SK-N-SH treated with all-trans-retinoic acid at 6 μM for 48 hours (cell line): ENCODE results near the gene SACS.

Experiments
- ARNTL ChIP-seq: fragments of 450-650 bp; formaldehyde crosslinking; IDR thresholded peaks from 2 replicates; pipeline ENCODE4 v1.5.0; 2020; ENCODE audit warnings: low read depth, mild to moderate bottlenecking, moderate library complexity, borderline replicate concordance
- BACH2 ChIP-seq: fragments of 250-450 bp; sonication (Bioruptor Pico); IDR thresholded peaks from 2 replicates; pipeline ENCODE4 v1.9.0; 2021; ENCODE audit warnings: mild to moderate bottlenecking, borderline replicate concordance
- CSDC2 ChIP-seq: fragments of 250-450 bp; sonication (Bioruptor Pico); IDR thresholded peaks from 2 replicates; pipeline ENCODE4 v1.5.0; 2020; ENCODE audit warnings: mild to moderate bottlenecking, moderate library complexity
- ESRRG ChIP-seq: fragments of 250-450 bp; sonication (Bioruptor Pico); IDR thresholded peaks from 2 replicates; pipeline ENCODE4 v1.6.1; 2021; ENCODE audit warnings: mild to moderate bottlenecking
- GLIS3 ChIP-seq: fragments of 250-450 bp; sonication (Bioruptor Pico); IDR thresholded peaks from 2 replicates; pipeline ENCODE4 v1.5.0; 2020; ENCODE audit warnings: mild to moderate bottlenecking, moderate library complexity
- ISL1 ChIP-seq: fragments of 250-450 bp; sonication (Bioruptor Pico); IDR thresholded peaks from 2 replicates; pipeline ENCODE4 v2.1.2; 2022; ENCODE audit warnings: mild to moderate bottlenecking, moderate library complexity
- OSR1 ChIP-seq: fragments of 250-450 bp; sonication (Bioruptor Pico); IDR thresholded peaks from 2 replicates; pipeline ENCODE4 v1.8.0; 2022; ENCODE audit warnings: moderate library complexity, mild to moderate bottlenecking, inconsistent platforms
- PATZ1 ChIP-seq: fragments of 250-450 bp; sonication (Bioruptor Pico); IDR thresholded peaks from 2 replicates; pipeline ENCODE4 v1.8.0; 2020; ENCODE audit warnings: mild to moderate bottlenecking, moderate library complexity, borderline replicate concordance
- PPARA ChIP-seq: fragments of 250-450 bp; sonication (Bioruptor Pico); IDR thresholded peaks from 2 replicates; pipeline ENCODE4 v1.5.0; 2020; ENCODE audit warnings: mild to moderate bottlenecking, borderline replicate concordance
- RARB ChIP-seq: fragments of 250-450 bp; sonication (Bioruptor Pico); IDR thresholded peaks from 2 replicates; pipeline ENCODE4 v1.8.0; 2021; ENCODE audit warnings: mild to moderate bottlenecking, moderate library complexity
- TOX ChIP-seq: fragments of 250-450 bp; sonication (Bioruptor Pico); IDR thresholded peaks from 2 replicates; pipeline ENCODE4 v1.8.0; 2021; ENCODE audit warnings: mild to moderate bottlenecking, moderate library complexity, borderline replicate concordance
- ZFP30 ChIP-seq: fragments of 450-650 bp; formaldehyde crosslinking; IDR thresholded peaks from 2 replicates; pipeline ENCODE4 v1.5.0; 2022; ENCODE audit warnings: mild to moderate bottlenecking, moderate library complexity
- ZNF565 ChIP-seq: fragments of 450-650 bp; formaldehyde crosslinking; conservative IDR thresholded peaks from 2 replicates; pipeline ENCODE4 v1.5.0; 2020; ENCODE audit warnings: low read depth, mild to moderate bottlenecking, moderate library complexity
- ZNF8 ChIP-seq: fragments of 450-650 bp; formaldehyde crosslinking; IDR thresholded peaks from 2 replicates; pipeline ENCODE4 v1.5.0; 2020; ENCODE audit warnings: mild to moderate bottlenecking, moderate library complexity

- TF ChIP-seq ZFP30 (CRISPR knock-in tag) (no peak), ZNF565 (CRISPR knock-in tag) (no peak), ESRRG (no peak), CSDC2 (CRISPR knock-in tag) (no peak), ZNF8 (CRISPR knock-in tag) (no peak), GLIS3 (CRISPR knock-in tag) (no peak), TOX (no peak), RARB (CRISPR knock-in tag) (no peak), PATZ1 (CRISPR knock-in tag) (no peak), OSR1 (CRISPR knock-in tag) (no peak), PPARA (CRISPR knock-in tag) (no peak), ARNTL (CRISPR knock-in tag) (no peak), ISL1 (CRISPR knock-in tag) (no peak), BACH2 (CRISPR knock-in tag) (no peak)
These were observed 876 bp downstream of the SACS start for GRCh38 chr13:23432626-23433025.
